ENCODE measurements around the gene HOXB5. TPM values are rescaled to one million over a fixed set of nuclear protein-coding genes. Genes with fewer than 3 reads are reported as not detected.
A peak's percentile ranks its signal among the peaks of the same experiment; 100 is the strongest.

Gene HOXB5
- total and polyA plus RNA-seq, 3 donors from 2014 or later = 0.50 to 1.7 (median 0.71) TPM

- 15 to 18% methylated on average over 19 of the region's 19 CpGs for WGBS, 2 donors
- no peak overlapping the region for H3K27ac ChIP-seq
- no peak for DNase-seq
Measured at GRCh38 chr17:48551214-48551555, 42.4 kb downstream of the HOXB5 start.

GRCh38 chr17:48550502-48551213, 42.9 kb downstream of the HOXB5 start:
- 17 to 20% methylated on average over 26 to 70 of the region's 70 CpGs for WGBS, 2 donors
- intact Hi-C loops (cut with DNase I; ENCODE audit: low total_unique reads) = no loop called here
- peak; percentile 56 for DNase-seq
- no peak for TF ChIP-seq POLR2A (IDR thresholded peaks at IDR 0.05)
- no peak for TF ChIP-seq CTCF (IDR thresholded peaks at IDR 0.05)
- Histone ChIP-seq H3K4me3 (peak overlapping the region; percentile 4 to 44), H3K4me1 (no peaks in the 10 kb centered on the region), H3K9me3 (no peaks in the 10 kb centered on the region), H3K27ac (peak overlapping the region in 1 of 2 donors; percentile 19), H3K36me3 (ENCODE audit: low read depth, missing control alignments) (no peaks in the 10 kb centered on the region), H3K27me3 (no peaks in the 10 kb centered on the region)

More at GRCh38 chr17:48551214-48551555, 42.4 kb downstream of the HOXB5 start:
- Histone ChIP-seq H3K9me3 (no peaks in the 10 kb centered on the region), H3K4me1 (no peaks in the 10 kb centered on the region), H3K27me3 (no peaks in the 10 kb centered on the region), H3K36me3 (ENCODE audit: low read depth, missing control alignments) (no peaks in the 10 kb centered on the region), H3K4me3 (peak overlapping the region; percentile 4 to 44)
- TF ChIP-seq POLR2A (IDR thresholded peaks at IDR 0.05) = no peak
- no peak for TF ChIP-seq CTCF (IDR thresholded peaks at IDR 0.05)
- intact Hi-C loops (cut with DNase I; ENCODE audit: low total_unique reads) = no loop called here

GRCh38 chr17:48549914-48550501, 43.6 kb downstream of the HOXB5 start:
- H3K27ac ChIP-seq = no peak overlapping the region
- no peaks in the 10 kb centered on the region for H3K36me3 ChIP-seq (ENCODE audit: low read depth, missing control alignments)
- H3K4me1 ChIP-seq = no peaks in the 10 kb centered on the region
- TF ChIP-seq CTCF (IDR thresholded peaks at IDR 0.05) (no peak), POLR2A (IDR thresholded peaks at IDR 0.05) (no peak)
- intact Hi-C loops (cut with DNase I; ENCODE audit: low total_unique reads) = no loop called here
- 45 to 50% methylated on average over 18 of the region's 18 CpGs for WGBS, 2 donors
- H3K27me3 ChIP-seq = no peaks in the 10 kb centered on the region
- no peaks in the 10 kb centered on the region for H3K9me3 ChIP-seq
- no peak for DNase-seq
- peak overlapping the region; percentile 4 to 44 for H3K4me3 ChIP-seq

GRCh38 chr17:48549281-48549630, 44.3 kb downstream of the HOXB5 start:
- 64 to 70% methylated on average over 3 of the region's 3 CpGs for WGBS, 2 donors
- H3K27ac ChIP-seq = no peak overlapping the region
- H3K4me1 ChIP-seq = no peaks in the 10 kb centered on the region
- DNase-seq = no peak
- intact Hi-C loops (cut with DNase I; ENCODE audit: low total_unique reads) = no loop called here
- H3K4me3 ChIP-seq = no peak overlapping the region
- H3K36me3 ChIP-seq (ENCODE audit: low read depth, missing control alignments) = no peaks in the 10 kb centered on the region
- TF ChIP-seq CTCF (IDR thresholded peaks at IDR 0.05) = no peak
- no peak for TF ChIP-seq POLR2A (IDR thresholded peaks at IDR 0.05)
- no peaks in the 10 kb centered on the region for H3K9me3 ChIP-seq
- H3K27me3 ChIP-seq = no peaks in the 10 kb centered on the region

Measured in testis (tissue), 3 donors.